Neuron (in vitro differentiated cells): Measurements from ENCODE around the gene PGAP6.
"Not testable (repeated sequence)": the region's sequence is repeated elsewhere in the genome, so short reads cannot be mapped to it uniquely, and the experiment has no call there.

ENCODE experiments used
- H2AFZ ChIP-seq: one replicate; pipeline ENCODE4 v1.6.1; 2013; ENCODE audit warnings: low read depth, mild to moderate bottlenecking, inconsistent platforms, low read length, moderate library complexity
- H3K27me3 ChIP-seq: one replicate; pipeline ENCODE4 v1.6.1; 2013; ENCODE audit warnings: low read length; ENCODE audit not compliant: insufficient read depth
- H3K36me3 ChIP-seq: one replicate; pipeline ENCODE4 v1.6.1; 2013; ENCODE audit warnings: low read length; ENCODE audit not compliant: insufficient read depth
- H3K4me1 ChIP-seq: one replicate; pipeline ENCODE4 v1.6.1; 2013; ENCODE audit warnings: low read length; ENCODE audit not compliant: insufficient read depth
- H3K4me3 ChIP-seq: 2 replicates; pipeline ENCODE4 v1.5.1; 2013; ENCODE audit warnings: mild to moderate bottlenecking, low read length, moderate library complexity
- H3K9me3 ChIP-seq: one replicate; pipeline ENCODE4 v1.6.1; 2013; ENCODE audit warnings: low read length

Gene PGAP6

DNA sequence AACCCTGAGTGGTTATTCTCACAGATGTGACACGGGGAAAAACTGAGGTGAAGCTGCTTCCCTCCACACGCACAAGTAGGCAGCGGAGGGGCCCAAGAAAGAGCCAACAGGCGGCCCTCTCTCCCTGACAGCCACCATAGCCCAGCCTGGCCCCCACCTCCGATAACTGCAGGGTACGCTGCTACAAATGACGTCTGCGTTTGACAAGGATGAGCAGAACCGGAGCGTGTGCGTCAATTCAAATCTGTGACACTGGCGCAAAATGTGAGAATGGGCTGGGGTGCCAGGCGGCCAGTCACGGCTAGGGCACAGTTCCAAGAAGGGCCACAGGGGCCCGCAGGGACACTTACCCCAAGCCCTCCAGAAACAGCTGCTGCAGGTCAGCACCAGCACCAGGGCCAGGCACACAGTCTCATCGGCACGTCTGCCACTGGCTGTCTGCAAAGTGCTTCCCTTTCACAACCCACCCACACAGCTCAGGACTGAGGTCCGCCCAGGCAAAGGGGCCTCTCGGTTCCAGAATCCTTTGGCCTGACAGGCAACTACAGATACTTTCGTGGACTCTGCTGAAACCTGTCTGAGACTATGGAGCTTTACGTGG is 43.7 kb downstream of the PGAP6 start:
- Histone ChIP-seq H3K4me3 (no peak overlapping the region), H3K27me3 (no peaks in the 10 kb centered on the region), H3K36me3 (peaks cover 10% of the 10 kb centered on the region), H3K4me1 (no peaks in the 10 kb centered on the region), H2AFZ (no peak overlapping the region), H3K9me3 (peaks cover 19% of the 10 kb centered on the region)

DNA sequence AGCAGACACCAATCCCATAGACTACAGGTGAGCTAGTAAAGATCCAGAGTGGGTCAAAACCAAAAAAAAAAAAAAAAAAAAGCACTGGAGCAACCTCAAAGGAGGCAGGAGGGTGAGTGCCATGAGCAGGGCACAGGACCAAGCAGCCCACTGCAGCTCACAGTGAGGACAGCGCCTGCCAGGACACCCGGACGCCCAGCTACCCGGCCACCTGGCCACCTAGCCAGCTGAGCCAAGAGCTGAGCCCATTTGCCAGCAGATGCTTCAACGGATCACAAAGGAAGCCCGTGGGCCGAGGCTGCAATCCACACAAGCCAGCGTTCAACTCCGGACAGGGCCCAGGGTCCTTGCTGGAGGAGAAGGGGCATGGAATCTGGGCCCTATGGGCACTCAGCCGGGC is 44.3 kb downstream of the PGAP6 start:
- Histone ChIP-seq H3K36me3 (peaks cover 4% of the 10 kb centered on the region), H3K27me3 (no peaks in the 10 kb centered on the region), H3K4me3 (no peak overlapping the region), H3K4me1 (no peaks in the 10 kb centered on the region), H2AFZ (no peak overlapping the region), H3K9me3 (peaks cover 13% of the 10 kb centered on the region)

- Histone ChIP-seq H3K9me3 (peaks cover 10% of the 10 kb centered on the region), H3K36me3 (no peaks in the 10 kb centered on the region), H2AFZ (no peak overlapping the region), H3K27me3 (no peaks in the 10 kb centered on the region), H3K4me3 (no peak overlapping the region), H3K4me1 (peaks cover 9% of the 10 kb centered on the region)
Observed at GRCh38 chr16:336269-336668, 45.5 kb downstream of the PGAP6 start.

DNA sequence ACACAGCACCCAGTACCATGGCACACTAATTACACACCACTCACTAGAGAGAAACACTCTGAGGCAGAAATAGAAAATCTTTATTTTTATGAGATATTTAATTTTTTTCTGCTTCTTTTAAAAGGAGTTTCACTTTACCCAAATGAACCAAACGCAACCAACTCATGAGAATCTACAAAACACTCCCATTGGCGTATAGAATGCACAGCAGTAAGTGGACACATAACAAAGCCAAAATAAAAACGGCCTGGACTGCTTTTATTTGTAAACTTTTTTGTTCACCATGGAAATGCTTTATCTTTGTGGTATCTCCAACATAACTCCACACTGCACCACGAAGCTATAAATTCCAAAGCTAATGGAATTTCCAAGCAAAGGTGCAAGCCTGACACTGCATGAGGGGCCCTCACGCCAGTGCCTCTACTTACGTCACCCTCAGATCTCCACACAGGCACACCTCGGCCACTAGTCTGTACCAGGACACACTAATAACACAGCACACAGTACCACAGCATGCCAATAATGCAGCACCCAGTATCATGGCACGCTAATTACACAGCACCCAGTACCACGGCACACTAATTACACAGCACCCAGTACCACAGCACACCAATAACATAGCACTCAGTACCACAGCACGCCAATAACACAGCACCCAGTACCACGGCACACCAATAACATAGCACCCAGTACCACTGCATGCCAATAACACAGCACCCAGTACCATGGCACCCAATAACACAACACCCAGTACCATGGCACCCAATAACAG is 46.7 kb downstream of the PGAP6 start:
- H3K9me3 ChIP-seq, H2AFZ ChIP-seq, H3K4me3 ChIP-seq, H3K27me3 ChIP-seq, H3K36me3 ChIP-seq: not testable (repeated sequence)
- H3K4me1 ChIP-seq = peaks cover 20% of the 10 kb centered on the region

DNA sequence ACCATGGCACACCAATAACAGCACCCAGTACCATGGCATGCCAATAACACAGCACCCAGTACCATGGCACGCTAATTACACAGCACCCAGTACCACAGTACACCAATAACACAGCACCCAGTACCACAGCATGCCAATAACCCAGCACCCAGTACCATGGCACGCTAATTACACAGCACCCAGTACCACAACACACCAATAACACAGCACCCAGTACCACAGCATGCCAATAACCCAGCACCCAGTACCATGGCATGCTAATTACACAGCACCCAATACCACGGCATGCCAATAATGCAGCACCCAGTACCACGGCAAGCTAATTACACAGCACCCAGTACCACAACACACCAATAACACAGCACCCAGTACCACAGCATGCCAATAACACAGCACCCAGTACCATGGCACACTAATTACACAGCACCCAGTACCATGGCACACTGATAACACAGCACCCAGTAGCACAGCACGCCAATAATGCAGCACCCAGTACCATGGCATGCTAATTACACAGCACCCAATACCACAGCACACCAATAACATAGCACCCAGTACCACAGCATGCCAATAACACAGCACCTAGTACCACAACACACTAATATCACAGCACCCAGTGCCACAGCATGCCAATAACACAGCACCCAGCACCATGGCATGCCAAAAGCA is 47.5 kb downstream of the PGAP6 start:
- peaks cover 20% of the 10 kb centered on the region for H3K4me1 ChIP-seq
- H2AFZ ChIP-seq, H3K36me3 ChIP-seq, H3K27me3 ChIP-seq, H3K4me3 ChIP-seq, H3K9me3 ChIP-seq: not testable (repeated sequence)

GRCh38 chr16:333406-334094 is 48.2 kb downstream of the PGAP6 start:
- Histone ChIP-seq H2AFZ (no peak overlapping the region), H3K4me1 (peaks cover 20% of the 10 kb centered on the region), H3K36me3 (no peaks in the 10 kb centered on the region), H3K9me3 (peaks cover 3% of the 10 kb centered on the region), H3K4me3 (no peak overlapping the region), H3K27me3 (no peaks in the 10 kb centered on the region)

- H3K4me3 ChIP-seq, H3K9me3 ChIP-seq, H3K36me3 ChIP-seq, H3K27me3 ChIP-seq, H2AFZ ChIP-seq: not testable (repeated sequence)
- peaks cover 28% of the 10 kb centered on the region for H3K4me1 ChIP-seq
Observed at GRCh38 chr16:331181-331814, 50.5 kb downstream of the PGAP6 start.

- no peaks in the 10 kb centered on the region for H3K27me3 ChIP-seq
- H3K36me3 ChIP-seq = no peaks in the 10 kb centered on the region
- H3K4me1 ChIP-seq = peaks cover 28% of the 10 kb centered on the region
- H2AFZ ChIP-seq = no peak overlapping the region
- peaks cover 2% of the 10 kb centered on the region for H3K9me3 ChIP-seq
- no peak overlapping the region for H3K4me3 ChIP-seq
Observed at GRCh38 chr16:330741-331140, 51.0 kb downstream of the PGAP6 start.

- Histone ChIP-seq H3K4me3 (no peak overlapping the region), H3K27me3 (no peaks in the 10 kb centered on the region), H3K4me1 (peaks cover 12% of the 10 kb centered on the region), H3K36me3 (no peaks in the 10 kb centered on the region), H2AFZ (no peak overlapping the region), H3K9me3 (no peaks in the 10 kb centered on the region)
Observed at GRCh38 chr16:325375-326145, 56.2 kb downstream of the PGAP6 start.

- H3K36me3 ChIP-seq = no peaks in the 10 kb centered on the region
- peaks cover 8% of the 10 kb centered on the region for H3K4me1 ChIP-seq
- no peaks in the 10 kb centered on the region for H3K9me3 ChIP-seq
- H3K4me3 ChIP-seq = no peak overlapping the region
- H2AFZ ChIP-seq = no peak overlapping the region
- no peaks in the 10 kb centered on the region for H3K27me3 ChIP-seq
Observed at GRCh38 chr16:324451-325334, 57.1 kb downstream of the PGAP6 start.

DNA sequence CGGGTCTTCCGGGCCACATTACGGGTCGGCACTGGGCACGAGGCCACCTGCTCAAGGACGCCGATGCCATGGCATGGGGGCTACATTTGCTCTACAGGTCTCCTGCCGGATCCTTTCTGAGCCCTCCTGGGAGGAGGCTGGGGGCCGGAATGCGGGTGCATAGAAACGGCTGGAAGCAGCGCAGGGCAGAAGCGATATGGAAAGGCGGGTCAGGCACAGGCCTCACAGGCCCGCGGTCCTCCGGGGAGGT is 57.7 kb downstream of the PGAP6 start:
- Histone ChIP-seq H3K36me3 (no peaks in the 10 kb centered on the region), H2AFZ (no peak overlapping the region), H3K27me3 (no peaks in the 10 kb centered on the region), H3K4me1 (peaks cover 8% of the 10 kb centered on the region), H3K4me3 (no peak overlapping the region), H3K9me3 (no peaks in the 10 kb centered on the region)
